NAMALWA (cell line): ENCODE results near the gene KAT2A.
A peak's percentile ranks its signal among the peaks of the same experiment; 100 is the strongest.

Source experiments
- DNase-seq: peaks from one replicate; pipeline ENCODE4 v3.0.0-alpha.2; 2015; ENCODE audit warnings: low spot score

The KAT2A gene

DNA sequence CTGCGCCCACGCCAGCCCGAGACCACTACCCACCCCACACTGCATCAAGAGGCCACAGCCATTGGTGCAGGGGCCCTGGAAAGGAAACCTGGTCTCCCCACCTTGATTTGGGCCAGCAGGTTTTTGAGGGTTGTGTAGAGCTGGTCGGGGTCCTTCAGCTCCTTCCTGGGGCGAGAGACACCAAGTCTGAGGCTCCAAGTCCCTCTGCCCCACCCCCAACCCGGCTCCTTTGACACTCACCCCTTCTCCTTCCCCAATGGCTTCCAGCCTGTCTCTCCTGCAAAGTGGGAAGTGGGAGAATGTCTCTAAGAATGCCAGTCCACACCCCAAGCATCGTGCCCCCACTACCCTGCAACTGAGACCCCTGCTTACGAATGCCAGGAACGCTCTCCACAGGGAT lies 7.0 kb downstream of the KAT2A start:
- DNase-seq = no peak

GRCh38 chr17:42113293-42114069 lies 7.7 kb downstream of the KAT2A start:
- no peak for DNase-seq

- peak; percentile 94 for DNase-seq
Measured at GRCh38 chr17:42112552-42113176, 8.5 kb downstream of the KAT2A start, which contains the start of gene DHX58. DHX58 (minus strand) TSS chr17:42112714; CDS start chr17:42111892, 822 bp downstream.

GRCh38 chr17:42111871-42112551 lies 9.2 kb downstream of the KAT2A start:
- no peak for DNase-seq

DNA sequence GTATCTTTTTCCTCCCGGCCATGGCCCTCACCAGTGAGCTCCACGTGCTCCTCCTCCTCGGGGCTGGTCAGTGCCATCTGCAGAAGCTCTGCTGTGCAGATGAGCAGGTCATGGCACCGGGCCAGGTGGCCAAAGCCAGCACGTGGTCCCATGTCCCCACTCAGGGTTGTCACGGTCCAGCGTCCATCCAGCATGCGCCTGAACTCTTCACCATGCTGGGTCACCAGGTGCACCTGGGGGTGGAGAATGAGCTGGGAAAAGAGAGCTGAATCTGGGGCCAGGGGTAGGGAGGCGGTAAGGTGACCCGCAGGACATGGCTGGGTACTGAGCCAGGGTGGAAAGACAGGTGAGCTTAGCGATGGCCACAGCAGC lies 9.9 kb downstream of the KAT2A start:
- no peak for DNase-seq

- no peak for DNase-seq
Measured at GRCh38 chr17:42110301-42111264, 10.6 kb downstream of the KAT2A start.

- DNase-seq = no peak
Measured at GRCh38 chr17:42109086-42109485, 12.1 kb downstream of the KAT2A start.

DNA sequence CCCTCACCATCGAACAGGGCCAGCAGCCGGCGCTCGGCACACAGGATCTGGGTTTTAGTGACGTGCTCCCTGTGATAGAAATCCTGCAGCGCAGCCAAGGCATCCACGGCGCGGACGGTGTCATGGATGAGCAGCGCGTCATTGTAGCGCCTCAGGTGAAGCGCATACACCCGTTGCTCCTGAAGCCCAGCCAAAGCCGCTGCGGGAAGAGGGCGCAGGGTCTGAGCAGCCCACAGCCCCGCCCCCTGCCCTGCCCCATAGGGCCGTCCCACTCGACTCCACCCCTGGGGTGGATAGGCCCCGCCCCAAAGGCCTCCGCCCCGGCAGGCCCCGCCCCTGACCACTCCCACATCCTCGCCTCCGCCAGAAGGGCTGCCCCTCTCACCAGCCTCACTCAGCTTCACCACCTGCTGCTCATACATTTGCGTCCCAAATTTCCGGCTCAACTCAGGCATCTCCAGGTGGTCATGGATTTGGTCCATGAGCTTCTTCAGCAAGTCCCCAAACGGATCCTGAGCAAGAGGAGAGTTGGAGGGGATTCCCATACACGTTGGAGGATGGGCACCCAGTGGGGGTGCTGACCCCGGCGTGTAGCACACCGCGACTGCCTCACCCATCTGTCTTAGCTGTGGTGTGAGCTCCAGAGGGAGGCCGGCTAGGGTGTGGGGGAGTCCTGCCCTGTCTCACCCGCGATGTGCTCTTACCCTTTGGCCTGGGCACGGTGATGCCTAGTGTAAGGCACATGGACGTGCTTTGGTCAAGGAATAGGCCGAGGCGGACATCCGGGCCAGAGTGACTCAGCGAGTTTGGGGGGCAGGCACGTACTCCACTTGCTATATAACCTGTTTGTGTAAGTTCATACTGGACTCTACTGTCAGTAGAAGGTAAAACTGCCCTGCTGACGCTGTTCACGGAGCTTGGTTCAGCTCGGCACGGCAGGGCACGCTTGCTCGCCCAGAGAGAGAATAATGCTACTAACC lies 13.3 kb downstream of the KAT2A start:
- peak; percentile 92 for DNase-seq

DNA sequence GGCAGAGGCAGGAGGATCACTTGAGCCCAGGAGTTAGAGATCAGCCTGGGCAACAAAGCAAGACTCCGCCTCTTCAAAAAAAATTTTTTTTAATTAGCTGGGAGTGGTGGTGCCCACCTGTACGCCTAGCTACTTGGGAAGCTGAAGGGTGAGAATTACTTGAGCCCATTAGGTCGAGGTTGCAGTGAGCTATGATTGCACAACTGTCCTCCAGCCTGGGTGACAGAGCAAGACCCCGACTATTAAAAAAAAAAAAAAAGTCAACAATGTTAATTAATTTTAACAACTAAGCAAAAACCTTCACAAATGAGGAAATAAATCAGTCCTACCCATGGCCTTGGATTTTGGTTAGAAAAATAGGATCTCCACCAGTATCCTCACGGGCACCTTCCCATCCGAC lies 14.0 kb downstream of the KAT2A start:
- DNase-seq = no peak

DNA sequence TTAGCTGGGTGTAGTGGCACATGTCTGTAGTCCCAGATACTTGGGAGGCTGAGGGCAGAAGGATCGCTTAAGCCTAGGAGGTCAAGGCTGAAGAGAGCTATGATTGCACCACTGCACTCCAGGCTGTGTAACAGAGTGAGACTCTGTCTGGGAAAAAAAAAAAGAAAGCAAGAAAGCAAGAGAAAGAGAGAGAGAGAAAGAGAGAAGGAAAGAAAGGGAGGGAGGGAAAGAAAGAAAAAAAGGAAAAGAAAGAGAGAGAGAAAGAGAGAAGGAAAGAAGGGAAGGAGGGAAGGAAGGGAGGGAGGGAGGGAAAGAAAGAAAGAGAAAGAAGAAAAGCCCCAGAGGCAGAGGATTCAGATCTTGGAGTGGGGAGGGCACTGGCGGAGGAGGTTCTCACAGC lies 15.2 kb downstream of the KAT2A start:
- DNase-seq = no peak

- DNase-seq = no peak
Measured at GRCh38 chr17:42104264-42104663, 16.9 kb downstream of the KAT2A start.

- DNase-seq = no peak
Measured at GRCh38 chr17:42103221-42103954, 17.8 kb downstream of the KAT2A start.

DNA sequence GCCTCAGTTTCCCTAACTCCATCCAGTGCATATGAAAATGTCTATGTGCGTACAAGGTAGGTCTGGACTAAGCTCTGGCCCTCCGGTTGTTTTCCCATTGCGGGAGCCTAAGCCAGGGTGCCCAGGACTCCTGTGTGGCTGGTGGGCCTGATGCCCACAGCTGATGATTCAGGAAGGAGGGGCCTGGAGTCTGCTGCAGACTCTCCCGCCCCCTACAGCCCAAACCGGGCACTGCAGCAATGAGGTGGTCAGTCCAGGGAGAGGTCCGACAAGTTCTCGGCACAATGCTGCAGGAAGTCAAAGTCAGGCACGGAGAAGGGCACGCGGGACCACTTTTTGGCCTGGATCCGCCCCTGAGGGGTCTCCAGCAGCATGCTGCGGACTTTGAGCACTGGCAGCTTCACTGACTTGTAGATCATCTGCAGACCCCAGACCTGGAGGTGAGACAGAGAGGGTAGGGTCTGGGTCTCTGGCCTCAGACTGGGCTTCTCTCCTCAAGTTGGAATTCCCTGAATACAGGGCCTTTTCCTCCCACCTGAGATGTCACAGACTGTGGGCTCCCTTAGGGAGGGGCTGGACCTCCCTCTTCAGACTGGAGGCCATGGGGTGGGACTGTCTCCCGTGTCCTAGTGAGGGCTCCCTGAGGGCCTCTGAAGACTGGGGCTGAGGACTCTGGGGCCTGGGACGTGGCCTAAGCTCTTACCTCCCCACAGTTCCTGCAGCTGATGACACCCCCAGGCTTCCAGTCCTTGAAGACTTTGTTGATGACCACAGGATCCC lies 19.5 kb downstream of the KAT2A start:
- peak; percentile 72 for DNase-seq

DNA sequence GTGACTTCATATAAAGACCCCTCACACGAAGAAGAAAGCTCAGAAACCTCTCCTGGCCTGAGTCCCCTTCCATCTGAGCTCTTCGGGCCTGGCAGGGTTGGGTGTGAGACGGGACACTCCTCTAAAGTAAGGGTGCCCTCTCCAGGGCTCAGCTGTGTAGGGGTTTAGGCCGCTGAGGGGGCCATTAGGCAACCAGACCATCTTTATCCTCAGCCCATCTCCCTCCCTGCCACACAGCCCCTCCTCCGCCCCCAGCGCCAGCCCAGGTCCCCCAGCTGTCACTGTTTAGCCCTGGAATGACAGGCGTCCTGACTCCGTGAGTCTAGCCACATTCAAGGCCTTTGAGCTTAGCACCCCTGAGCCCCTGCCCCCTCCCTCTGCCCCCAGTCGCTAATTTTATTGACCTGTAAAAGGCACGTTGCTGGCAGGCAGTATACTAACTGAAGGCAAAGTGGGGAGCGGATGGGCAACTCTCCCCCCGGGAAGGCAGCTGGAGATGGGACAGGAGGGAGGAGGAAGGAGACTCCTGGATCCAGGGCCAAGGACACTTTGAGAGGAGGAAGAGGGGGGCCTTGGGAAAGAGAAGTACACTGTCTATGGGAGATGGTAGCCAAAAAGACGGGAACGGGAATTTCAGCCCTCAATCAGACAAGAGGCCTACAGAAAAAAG lies 22.3 kb downstream of the KAT2A start:
- DNase-seq = no peak

DNA sequence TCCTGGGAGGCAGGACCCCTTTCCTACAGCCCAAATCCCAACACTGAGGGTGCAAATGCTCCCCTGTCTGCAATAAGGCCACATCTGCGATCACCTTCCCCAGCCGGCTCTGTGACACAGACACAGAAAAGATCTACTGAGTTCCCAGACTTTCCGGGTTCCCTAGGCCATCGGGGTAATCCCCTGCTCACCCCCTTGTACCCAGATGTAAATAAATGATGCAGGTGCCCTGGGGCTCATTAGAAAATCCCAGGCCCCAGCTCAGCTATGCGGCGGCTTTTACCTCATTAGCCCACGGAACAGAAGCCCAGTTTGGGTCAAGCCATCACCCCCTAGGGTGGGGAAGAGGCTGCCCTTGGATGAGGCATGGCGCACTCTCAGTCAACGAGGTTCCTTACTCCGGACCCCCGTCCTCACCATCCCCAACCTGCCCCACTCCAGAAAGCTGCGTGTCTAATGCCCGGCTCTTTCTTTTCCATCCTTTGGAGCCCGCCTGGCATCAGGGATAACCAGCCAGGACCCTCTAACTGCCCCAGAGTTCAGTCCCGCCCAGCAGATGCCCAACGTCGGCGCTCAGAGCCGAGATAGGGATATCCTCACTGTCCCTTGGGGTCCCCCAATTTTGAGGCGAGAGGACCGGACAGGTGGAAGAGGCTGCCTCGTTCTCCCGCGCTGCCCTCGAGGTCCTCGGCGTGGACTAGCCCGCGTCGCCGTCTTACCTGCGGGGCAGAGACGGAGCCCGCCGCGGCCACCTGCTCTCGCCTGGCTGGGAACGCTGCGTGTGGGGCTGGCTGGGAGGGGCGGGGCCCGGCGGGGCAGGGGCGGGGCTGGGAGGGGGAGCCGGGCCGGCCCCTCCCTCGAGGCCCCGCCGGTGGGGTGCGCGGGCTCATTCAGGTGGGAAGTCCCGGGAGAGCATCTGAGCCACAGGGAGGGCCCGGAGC lies 23.2 kb downstream of the KAT2A start, which contains the start of gene ZNF385C:
Gene ZNF385C (minus strand): TSS at position 783 of the 941 bp plus-strand sequence. CDS start 35,417 bp downstream, outside the sequence.
- DNase-seq = no peak

DNA sequence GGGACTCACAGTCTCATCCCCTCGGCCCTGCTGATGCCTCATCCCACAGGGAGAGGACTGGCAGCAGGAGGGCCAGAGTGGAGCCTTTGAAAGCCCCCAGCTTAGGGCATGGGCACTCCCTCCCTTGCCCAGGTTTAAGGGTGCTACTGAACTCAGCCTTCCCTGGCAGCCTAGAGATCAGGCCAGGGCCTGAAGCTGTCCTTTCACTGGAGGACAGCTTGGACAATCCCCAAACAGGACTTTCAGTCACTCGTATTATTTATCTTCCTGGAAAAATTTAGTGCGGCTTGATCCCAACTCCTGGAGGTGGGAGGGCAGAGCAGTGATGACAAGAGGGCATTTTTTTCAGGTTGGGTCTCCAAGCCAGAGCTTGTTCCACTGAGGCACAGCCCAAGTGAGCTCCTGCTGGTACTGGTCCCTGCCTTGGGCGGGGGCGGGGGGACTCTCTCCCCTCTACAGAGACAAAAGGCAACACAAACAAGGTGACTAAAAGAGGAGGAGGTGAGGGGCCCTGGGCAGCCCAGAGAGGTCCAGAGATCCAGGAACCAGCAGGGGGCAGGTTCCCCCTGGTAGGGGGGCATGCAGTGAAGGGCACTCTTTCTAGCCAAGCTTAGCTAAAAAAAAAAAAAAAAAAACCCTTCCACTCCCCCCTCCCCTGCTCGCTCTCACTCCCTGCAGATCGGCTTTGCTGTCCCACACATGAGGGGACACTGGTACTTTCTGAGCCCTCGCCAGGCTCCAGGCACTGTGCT lies 24.6 kb downstream of the KAT2A start:
- no peak for DNase-seq
